GM19395 (cell line): ENCODE measurements around the gene RAPGEF5.
"Not testable (repeated sequence)": the region's sequence is repeated elsewhere in the genome, so short reads cannot be mapped to it uniquely, and the experiment has no call there.

Experiments used
- ATAC-seq: cut with Tn5 transposase; IDR thresholded peaks from one replicate; pipeline ENCODE4 v1.9.1; 2021; ENCODE audit warnings: mild to moderate bottlenecking, moderate library complexity; ENCODE audit not compliant: unreplicated experiment

Gene RAPGEF5

GRCh38 chr7:22094413-22095342 is 262.3 kb downstream of the RAPGEF5 start:
- no peak for ATAC-seq

- ATAC-seq = no peak
Measured at GRCh38 chr7:22093936-22094335, 263.0 kb downstream of the RAPGEF5 start.

GRCh38 chr7:22093001-22093400 is 264.0 kb downstream of the RAPGEF5 start:
- no peak for ATAC-seq

- ATAC-seq = not testable (repeated sequence)
Measured at GRCh38 chr7:22090958-22091525, 265.9 kb downstream of the RAPGEF5 start.

DNA sequence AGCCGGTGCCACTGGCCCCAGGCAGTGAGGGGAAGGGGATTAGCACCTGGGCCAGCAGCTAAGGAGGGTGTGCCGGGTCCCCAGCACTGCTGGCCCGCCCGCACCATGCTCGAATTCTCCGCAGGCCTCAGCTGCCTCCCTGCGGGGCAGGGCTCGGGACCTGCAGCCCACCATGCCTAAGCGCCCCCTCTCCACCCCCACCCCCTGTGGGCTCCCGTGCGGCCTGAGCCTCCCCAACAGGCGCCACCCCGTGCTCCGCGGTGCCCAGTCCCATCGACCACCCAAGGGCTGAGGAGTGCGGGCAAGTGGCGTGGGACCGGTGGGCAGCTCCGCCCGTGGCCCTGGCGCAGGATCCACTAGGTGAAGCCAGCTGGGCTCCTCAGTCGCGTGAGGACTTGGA is 266.4 kb downstream of the RAPGEF5 start:
- ATAC-seq = no peak

DNA sequence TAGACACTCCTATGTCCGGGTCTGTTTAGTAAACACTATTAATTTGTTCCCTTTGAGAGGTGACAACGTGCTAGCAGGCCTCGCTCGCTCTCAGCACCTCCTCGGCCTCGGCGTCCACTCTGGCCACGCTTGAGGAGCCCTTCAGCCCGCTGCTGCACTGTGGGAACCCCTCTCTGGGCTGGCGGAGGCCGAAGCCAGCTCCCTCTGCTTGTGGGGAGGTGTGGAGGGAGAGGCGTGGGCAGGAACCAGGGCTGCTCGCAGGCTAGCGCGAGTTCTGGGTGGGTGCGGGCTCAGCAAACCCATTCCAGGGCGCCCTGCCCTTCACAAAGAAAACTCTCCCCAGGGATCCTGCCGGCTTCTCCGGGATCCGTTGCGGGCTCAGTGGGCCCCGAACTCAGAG is 266.8 kb downstream of the RAPGEF5 start:
- no peak for ATAC-seq

DNA sequence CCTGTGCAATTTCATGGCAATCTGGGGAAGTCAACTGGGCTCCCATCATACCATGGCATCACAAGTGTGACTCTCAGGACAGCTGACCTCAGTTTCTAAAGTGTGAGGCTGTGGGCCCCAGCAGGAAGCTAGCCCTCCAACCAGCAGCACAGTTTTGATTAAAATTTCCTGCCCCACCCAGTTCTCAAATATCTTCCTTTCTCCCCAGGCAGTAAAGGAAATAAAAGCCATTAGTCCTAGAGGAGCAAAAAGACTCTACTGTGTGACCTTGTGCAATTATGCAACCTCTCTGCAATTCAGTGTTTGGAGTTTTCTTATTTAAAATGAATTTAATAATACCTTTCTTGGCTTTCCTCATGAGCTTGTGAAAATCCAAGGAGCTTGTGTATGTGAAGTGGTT is 268.1 kb downstream of the RAPGEF5 start:
- ATAC-seq = no peak

- no peak for ATAC-seq
Measured at GRCh38 chr7:22087861-22088260, 269.1 kb downstream of the RAPGEF5 start.

DNA sequence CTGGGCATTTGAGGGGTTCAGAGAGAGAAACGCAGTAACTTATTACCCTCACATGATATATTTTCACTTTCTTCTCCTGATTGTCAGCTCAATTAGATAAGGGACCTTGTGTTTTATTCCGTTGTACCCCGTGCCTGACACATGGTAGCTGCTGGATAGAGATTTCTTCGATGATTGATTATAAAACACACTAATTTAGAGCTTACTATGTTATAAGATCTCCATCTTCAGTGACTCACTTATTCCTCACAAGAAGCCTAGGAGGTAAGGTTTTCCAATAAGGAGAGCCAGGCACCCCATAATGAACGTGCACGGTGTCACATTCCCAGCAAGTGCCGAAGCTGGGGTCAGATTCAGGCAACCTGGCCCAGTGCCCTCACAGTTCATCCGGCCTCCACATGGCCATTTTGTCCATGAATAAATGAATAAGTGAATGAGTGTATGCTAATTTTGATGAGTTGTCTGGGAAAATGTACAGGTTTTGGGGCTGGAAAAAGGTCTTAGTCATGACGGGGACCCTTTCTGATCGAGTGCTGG is 273.2 kb downstream of the RAPGEF5 start:
- no peak for ATAC-seq

- peak; percentile 97 for ATAC-seq
Measured at GRCh38 chr7:22082886-22083703, 273.9 kb downstream of the RAPGEF5 start.

- peak; percentile 17 for ATAC-seq
Measured at GRCh38 chr7:22082553-22082885, 274.4 kb downstream of the RAPGEF5 start.

DNA sequence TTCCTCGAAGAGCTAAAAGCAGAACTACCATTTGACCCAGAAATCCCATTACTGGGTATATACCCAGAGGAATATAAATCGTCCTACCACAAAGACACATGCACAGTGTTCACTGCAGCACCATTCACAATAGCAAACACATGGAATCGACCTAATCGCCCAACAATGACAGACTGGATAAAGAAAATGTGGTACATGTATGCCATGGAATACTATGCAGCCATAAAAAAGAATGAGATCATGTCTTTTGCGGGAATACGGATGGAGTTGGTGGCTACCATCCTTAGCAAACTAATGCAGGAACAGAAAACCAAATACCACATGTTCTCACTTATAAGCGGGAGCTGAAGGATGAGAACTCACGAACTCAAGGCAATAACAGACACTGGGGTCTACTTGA is 276.7 kb downstream of the RAPGEF5 start:
- ATAC-seq = not testable (repeated sequence)

DNA sequence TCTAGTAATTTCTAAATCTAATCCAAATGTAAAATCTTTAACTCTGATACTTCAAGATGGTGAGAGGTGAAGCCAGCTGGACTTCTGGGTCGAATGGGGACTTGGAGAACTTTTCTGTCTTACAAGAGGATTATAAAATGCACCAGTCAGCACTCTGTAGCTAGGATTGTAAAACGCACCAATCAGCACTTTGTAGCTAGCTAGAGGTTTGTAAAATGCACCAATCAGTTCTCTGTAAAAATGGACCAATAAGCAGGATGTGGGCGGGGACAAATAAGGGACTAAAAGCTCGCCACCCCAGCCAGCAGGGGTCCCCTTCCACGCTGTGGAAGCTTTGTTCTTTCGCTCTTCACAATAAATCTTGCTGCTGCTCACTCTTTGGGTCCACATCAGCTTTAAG is 278.1 kb downstream of the RAPGEF5 start:
- not testable (repeated sequence) for ATAC-seq

- no peak for ATAC-seq
Measured at GRCh38 chr7:22075561-22075960, 281.4 kb downstream of the RAPGEF5 start.

GRCh38 chr7:22074897-22075296 is 282.1 kb downstream of the RAPGEF5 start:
- no peak for ATAC-seq
